GM19467 (cell line): ENCODE results near the gene HMGB2.

Experiments
- ATAC-seq: cut with Tn5 transposase; IDR thresholded peaks from one replicate; pipeline ENCODE4 v1.9.1; 2021; ENCODE audit warnings: mild to moderate bottlenecking, moderate library complexity; ENCODE audit not compliant: unreplicated experiment

The HMGB2 gene

DNA sequence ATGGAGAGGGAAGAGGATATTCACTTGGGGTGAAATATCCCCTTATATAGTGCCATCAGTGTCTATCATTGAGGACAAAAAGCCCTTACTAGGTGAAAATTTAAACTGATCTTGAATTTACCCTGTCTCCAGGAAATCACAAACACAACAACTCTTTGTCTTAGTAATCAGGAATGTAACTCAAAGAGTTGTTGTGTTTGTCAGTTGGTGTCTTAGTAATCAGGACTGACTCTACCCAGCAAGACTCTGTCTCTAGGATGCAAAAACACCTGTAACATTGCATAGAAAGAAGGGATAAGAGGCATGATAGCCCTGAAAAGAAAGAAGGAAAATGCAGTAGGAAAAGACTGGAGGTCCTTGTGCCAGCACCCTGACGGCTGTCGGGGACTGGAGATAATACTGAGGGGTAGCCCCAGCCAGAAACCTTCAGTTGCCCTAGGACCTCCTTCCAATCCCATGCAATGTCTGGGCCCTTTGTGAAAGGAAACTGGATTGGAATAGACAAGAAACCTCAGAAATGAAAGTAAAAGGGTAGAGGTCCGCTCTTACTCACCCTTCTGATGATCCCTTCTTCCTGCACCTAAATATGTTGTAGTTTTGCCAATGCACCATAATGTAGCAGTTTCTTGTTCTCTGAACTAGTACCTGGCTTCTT lies 45.3 kb downstream of the HMGB2 start:
- ATAC-seq, result peak; percentile 20

DNA sequence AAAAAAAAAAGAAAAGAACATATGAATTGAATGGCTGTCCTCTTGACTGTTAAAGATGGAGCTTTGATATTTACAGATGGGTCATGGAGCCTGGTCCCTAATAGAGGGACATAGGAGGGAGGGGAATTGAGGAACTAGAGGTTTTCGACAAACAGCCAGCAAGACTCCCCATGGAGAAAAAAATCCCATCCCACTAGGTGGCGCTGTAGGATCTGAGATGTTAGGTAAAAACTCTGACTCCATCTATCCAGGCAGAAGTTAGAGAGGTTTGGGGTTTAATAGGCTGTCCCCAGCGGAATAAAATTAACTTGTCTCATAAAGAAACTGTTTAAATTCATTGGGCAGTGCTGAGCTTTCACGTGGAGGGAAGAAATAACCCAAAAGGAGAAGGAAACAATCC lies 45.9 kb downstream of the HMGB2 start:
- peak; percentile 57 for ATAC-seq

DNA sequence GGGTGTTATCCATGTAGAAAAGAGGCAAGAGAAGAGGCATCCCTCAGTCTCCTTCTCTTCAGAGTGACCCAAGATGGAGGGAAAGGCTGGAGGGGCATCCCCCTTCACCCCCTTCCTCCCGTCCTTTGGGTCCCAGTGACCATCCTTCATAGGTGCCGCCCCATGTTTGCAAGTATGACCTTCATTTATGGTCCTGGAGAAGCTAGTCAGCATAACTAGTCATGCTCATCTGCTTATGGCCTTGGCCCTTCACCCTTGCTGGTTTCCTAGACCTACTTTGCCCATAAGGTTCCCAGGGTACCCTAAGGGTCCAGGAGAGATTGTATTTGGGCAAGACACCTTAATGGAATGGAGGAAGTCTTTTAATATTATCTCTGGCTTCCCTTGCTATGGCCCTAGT lies 46.7 kb downstream of the HMGB2 start:
- ATAC-seq, result no peak

DNA sequence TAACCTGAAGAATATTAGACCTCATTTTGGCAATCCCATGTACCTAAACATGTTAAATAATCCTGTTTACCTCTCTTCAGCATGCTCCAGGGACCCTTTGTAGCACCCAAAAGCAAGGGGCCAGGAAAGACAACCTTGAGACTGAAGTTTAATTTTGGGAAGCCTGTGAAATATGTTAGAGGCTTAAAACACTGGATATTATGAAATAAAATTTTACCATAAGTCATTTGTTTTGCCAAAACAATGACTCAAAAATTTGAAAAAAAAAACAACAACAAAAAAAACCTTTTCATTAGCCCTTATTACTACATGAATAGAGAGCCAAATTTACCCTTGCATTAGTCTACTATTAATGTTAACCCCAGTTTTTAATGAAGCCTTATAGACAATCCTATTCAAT lies 49.7 kb downstream of the HMGB2 start:
- no peak for ATAC-seq

DNA sequence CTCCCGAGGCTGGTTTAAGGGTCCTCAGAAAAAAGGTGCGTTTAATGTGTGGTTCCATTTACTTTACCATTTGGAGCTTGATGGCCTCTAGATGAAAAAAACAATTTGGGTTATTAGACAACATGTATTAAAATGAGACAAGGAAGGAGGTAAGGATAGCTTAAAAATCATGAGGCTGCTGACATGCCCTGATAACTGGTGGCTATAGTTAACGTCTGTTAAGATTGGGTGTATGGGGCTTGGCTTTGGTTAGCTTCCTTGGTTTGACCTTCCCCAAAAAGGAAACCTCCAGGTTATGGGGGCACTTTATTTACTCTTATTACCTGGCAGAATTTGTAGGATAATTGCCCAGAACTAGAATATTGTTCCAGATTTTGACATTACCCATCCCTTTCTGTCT lies 51.5 kb downstream of the HMGB2 start:
- ATAC-seq, result no peak

DNA sequence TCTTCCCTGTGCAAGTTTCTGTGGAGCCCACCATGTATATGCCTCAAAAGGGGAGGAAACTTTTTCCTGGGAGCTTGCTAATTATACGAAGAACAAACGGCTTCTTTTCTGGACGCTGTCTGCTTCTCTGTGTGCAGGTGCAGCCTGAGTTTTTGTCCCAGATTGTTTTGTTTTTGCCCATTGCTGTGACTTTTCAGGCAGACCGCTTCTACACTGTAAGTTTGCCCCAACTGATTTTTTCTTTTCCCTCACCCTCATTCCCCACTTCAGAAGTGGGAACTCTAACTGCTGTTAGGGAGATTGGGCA lies 51.9 kb downstream of the HMGB2 start:
- ATAC-seq, result no peak

DNA sequence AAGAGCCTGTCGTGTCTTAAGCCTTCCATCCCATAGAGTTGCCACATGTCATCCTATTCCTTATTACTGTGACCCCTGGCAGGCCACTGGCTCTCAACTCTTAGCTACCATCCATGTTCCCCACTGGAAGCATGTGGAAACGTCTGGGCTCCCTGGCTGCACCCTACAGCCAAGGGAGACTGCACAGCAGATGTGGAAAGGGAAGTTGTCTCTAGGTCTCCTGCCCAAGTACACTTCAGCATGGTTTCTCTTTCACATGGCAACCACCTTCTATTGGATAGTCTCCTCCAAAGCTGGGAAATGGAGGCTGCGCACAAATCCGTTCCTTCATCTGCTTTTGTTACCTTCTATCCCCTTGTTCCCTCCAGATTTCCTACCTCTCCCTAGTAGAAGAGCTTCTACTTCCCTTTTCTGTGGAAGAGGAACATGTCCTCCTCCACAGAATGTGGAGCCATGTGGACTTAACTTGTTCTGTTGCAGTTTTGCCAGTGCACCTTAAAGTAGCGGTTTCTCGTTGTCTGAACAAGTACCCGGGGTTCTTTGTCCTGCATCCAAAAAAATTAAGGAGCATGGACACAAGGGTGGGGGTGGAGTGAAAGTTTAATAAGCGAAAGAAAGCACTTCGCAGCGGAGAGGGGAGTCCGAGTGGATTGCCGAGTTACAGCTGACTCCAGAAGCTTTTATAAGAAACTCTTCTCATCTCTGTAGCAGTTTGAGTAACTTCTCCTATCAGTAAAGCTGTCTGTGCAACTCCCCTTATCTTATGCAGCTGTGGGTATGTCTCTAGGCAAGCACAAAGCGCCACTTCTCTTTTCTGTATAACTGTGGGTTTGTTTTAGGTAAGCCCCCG lies 52.5 kb downstream of the HMGB2 start:
- no peak for ATAC-seq
